Effector memory CD4-positive, alpha-beta T cell (primary cell): Measurements from ENCODE around the gene SBF1.
A peak's percentile ranks its signal among the peaks of the same experiment; 100 is the strongest.

Experiments
- DNase-seq, 3 donors: peaks; one replicate each; pipeline ENCODE4 v3.0.0-alpha.2; 2020
- H3K27ac ChIP-seq: 2 replicates; pipeline ENCODE4 v1.7.0; 2013; ENCODE audit warnings: mild to moderate bottlenecking, low read length, moderate library complexity; ENCODE audit not compliant: insufficient read depth, poor library complexity, severe bottlenecking
- H3K27me3 ChIP-seq: replicated peaks from 2 replicates; pipeline ENCODE4 v1.7.0; 2013; ENCODE audit warnings: mild to moderate bottlenecking, low read length; ENCODE audit not compliant: insufficient read depth, control insufficient read depth, poor library complexity, severe bottlenecking
- H3K36me3 ChIP-seq: 2 replicates; pipeline ENCODE4 v1.7.0; 2013; ENCODE audit warnings: mild to moderate bottlenecking, low read length, moderate library complexity; ENCODE audit not compliant: control insufficient read depth, insufficient read depth
- H3K4me1 ChIP-seq: 2 replicates; pipeline ENCODE4 v1.7.0; 2013; ENCODE audit warnings: low read length, mild to moderate bottlenecking; ENCODE audit not compliant: control insufficient read depth, insufficient read depth, poor library complexity, severe bottlenecking
- H3K4me3 ChIP-seq: 2 replicates; pipeline ENCODE4 v1.7.0; 2013; ENCODE audit warnings: low read length, low read depth, mild to moderate bottlenecking; ENCODE audit not compliant: insufficient read depth, poor library complexity, severe bottlenecking
- H3K9me3 ChIP-seq: 2 replicates; pipeline ENCODE4 v1.7.0; 2013; ENCODE audit warnings: mild to moderate bottlenecking, low read length, moderate library complexity; ENCODE audit not compliant: control insufficient read depth

The SBF1 gene

DNA sequence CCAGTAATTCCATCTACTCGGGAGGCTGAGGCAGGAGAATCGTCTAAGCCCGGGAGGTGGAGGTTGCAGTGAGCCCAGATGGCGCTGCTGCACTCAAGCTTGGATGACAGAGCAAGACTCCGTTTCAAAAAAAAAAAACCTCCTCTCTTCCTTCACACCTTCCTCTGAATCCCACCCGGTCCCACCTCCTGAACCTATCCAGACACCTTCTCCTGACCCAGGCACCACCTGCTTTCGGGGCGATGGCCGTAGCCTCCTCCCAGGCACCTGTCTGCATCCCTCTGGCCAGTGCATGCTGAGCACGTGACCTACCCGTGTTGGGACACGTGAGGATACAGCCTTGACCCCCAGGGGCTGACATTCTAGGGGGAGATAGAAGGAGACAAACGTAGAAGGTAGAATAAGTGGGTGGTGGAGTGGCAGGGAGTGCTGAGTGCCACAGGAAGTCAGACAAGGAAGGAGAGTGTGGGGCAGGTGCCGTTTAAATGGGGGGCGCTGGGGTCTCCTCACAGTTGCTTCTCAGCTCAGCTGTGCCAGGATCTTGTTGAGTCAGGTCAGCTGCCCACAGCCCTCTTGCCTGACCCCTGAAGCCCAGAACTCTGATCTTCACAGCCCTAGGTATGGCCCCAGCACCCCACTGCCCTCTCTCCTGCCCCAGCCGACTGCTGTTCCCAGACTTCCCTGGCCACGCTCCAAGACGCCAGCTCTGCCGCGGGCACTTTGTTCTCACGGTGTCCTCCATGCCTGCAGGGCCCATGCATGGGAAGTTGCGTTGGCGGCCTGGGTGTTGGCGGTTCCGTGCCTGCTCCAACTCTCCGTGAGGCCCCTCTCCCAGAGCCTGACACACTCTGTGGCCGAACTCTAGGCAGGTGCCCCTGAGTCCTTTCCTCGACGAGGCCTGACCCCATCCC lies 10.6 kb upstream of the SBF1 start:
- Histone ChIP-seq H3K27ac (no peak overlapping the region), H3K36me3 (no peaks in the 10 kb centered on the region), H3K27me3 (no peaks in the 10 kb centered on the region), H3K9me3 (no peaks in the 10 kb centered on the region), H3K4me3 (no peak overlapping the region), H3K4me1 (peaks cover 15% of the 10 kb centered on the region)
- no peak for DNase-seq

DNA sequence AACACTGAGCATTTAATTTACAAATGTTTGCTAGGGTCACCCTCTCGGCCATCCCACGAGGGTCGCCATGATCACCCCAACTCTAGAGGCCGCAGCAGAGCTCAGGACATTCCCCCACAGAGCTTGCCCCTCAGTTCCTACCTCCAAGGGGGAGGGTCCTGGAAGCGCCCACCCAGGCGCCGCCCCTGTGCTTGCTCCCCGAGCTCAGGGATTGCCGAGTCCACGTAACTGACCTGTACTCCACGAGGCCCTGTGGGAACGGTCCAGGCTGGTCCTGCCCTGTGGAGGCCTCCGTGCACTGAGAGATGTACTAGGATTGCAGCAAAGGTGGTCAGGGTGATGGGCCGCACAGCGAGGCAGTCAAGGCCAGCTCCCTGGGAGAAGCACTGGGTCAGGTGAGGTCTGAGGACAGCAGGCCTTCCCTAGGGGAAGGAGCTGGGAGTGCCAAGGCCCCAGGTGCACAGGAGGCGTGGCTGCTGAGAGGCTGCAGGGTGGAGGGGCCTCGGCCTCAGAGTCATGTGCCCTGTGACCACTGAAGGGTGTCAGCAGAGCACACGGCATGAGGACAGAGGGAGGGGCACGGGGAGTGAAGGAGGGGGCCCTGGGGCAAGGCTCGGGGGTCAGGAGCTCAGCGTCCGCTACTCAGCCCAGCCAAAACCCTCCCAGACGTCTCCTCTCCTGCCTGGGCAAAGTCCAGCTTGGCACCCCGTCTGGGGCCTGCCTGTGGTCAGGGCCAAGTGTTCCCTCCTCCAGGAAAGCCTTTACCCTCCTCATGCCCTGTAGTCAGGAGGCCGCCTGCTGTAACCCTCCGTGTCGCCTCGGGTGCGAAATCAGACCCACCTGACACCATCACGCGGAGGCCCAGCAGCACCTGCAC lies 9.4 kb upstream of the SBF1 start:
- DNase-seq: no peak
- Histone ChIP-seq H3K27ac (no peak overlapping the region), H3K36me3 (no peaks in the 10 kb centered on the region), H3K4me3 (no peak overlapping the region), H3K4me1 (peaks cover 15% of the 10 kb centered on the region), H3K27me3 (no peaks in the 10 kb centered on the region), H3K9me3 (no peaks in the 10 kb centered on the region)

DNA sequence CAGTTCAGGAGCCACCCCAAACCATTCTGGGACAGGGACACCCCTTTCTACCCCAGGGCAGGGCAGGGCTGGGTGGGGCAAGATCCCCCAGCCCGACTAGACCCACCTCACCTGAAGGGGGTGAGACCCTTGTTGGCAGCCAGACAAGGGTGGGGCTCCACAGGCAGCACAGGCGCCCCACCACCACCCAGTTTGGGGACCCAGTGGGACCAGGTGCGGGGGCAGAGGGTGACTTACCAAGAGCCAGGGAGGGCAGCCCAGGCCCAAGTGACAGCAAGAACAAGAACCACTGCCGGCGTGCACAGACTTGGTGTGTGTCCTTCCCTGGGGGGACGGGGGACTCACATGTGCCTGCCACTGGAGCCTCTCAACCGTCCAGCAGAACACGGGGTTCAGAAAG lies 8.7 kb upstream of the SBF1 start:
- Histone ChIP-seq H3K9me3 (no peaks in the 10 kb centered on the region), H3K36me3 (no peaks in the 10 kb centered on the region), H3K4me3 (no peak overlapping the region), H3K27ac (no peak overlapping the region), H3K4me1 (peaks cover 15% of the 10 kb centered on the region), H3K27me3 (no peaks in the 10 kb centered on the region)
- DNase-seq: no peak

DNA sequence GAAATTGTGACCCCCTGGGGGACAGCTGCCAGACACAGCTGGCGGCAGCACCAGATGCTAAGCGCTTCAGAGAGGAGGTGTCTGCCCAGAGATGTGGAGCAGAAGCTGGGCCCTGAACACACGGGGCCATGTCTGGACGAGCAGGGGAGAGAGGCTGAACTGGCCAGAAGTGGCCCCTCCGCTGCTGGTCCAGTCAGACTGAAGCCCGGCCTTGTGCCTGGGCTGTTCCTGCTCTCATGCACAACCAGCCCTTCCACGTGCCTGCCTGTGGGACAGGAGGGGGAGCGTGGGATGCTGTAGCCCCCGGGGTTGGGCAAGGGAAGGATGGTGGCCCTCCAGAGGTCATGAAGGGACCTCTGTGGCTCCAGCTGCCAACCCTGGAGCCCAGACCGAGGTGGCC lies 8.3 kb upstream of the SBF1 start:
- no peaks in the 10 kb centered on the region for H3K9me3 ChIP-seq
- no peak overlapping the region for H3K4me3 ChIP-seq
- H3K36me3 ChIP-seq: no peaks in the 10 kb centered on the region
- H3K27me3 ChIP-seq: no peaks in the 10 kb centered on the region
- peaks cover 15% of the 10 kb centered on the region for H3K4me1 ChIP-seq
- DNase-seq: no peak
- no peak overlapping the region for H3K27ac ChIP-seq

DNA sequence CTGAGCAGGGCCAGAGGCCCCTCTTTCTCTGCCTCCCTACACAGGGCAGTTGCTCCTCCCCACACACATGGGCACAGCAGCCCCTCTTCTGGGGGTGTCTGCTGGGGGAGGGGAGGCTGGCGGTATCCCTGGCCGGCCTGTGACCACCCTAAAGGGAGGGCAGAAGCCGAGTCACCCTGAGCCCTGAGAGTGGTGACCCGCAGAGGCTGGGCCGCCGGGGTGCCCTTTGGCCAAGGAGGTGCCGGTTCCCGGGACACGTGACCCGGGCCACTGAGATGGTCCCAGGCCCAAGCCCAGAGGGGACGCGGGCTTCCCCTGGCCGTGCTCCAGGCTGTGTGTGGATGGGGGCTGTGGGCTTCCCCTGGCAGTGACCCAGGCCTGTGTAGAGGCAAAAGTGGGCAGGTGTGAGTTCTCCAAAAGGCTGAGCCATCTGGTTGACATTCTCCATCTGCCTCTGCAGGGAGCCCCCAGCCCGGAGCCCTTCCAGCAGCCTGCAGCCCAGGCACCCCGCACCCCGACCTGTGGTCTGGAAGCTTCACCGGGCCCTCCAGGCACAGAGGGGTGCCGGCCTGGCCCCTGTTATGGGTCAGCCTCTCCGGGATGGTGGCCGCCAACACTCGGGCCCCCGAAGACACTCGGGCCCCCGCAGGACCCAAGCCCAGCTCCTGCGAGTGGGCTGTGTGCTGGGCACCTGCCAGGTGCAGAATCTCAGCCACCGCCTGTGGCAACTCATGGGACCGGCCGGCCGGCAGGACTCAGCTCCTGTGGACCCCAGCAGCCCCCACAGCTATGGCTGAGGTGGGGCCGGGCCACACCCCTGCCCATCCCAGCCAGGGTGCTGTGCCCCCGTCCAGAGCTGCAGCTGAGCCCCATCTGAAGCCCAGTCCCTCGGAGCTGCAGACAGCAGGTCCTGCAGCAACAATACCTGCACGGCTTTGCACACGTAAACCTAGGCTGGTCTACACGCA lies 7.6 kb upstream of the SBF1 start:
- H3K4me3 ChIP-seq: peak overlapping the region; percentile 57
- DNase-seq: no peak
- H3K36me3 ChIP-seq: no peaks in the 10 kb centered on the region
- H3K27ac ChIP-seq: no peak overlapping the region
- no peaks in the 10 kb centered on the region for H3K9me3 ChIP-seq
- peaks cover 15% of the 10 kb centered on the region for H3K4me1 ChIP-seq
- H3K27me3 ChIP-seq: no peaks in the 10 kb centered on the region

DNA sequence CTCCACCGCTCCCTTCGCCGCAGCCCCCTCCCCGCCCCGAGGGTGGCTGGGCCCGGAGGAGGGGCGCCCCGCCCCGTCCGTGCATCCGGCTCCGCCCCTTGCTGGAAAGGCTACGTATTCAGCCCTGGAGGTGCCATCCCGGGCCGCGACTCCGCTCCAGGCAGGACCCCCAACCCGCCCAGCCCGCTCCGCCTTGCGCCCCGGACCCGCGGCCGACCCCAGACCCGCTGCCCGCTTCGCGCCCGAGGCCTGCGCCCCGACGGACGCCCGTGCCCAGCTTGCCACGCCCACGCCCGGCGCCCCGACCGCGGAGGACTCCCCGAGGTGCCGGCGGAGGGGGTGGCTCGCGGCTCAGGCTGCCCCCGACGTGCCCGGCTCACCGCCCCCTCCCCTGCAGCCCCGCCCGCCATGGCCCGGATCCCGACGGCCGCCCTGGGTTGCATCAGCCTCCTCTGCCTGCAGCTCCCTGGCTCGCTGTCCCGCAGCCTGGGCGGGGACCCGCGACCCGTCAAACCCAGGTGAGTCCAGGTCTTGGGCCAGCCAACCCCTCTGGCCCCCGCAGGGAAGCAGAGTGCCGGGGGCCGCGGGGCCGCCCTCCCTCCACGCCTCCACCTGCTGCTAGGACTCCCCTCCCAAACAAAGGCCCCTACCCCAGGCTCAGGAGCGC lies 6.7 kb upstream of the SBF1 start, which contains the start of gene ADM2:
TSS of gene ADM2 (plus strand) at position 104 of the 667 bp plus-strand sequence. CDS start at position 409, 305 bp downstream.
- peaks cover 15% of the 10 kb centered on the region for H3K4me1 ChIP-seq
- no peaks in the 10 kb centered on the region for H3K36me3 ChIP-seq
- peak within 1 kb of the TSS; percentile 57 for H3K4me3 ChIP-seq
- no peak within 1 kb of the TSS for H3K27ac ChIP-seq
- H3K9me3 ChIP-seq: no peaks in the 10 kb centered on the region
- no peaks in the 10 kb centered on the region for H3K27me3 ChIP-seq
- peak; percentile 41 to 60 (median 51) for DNase-seq

DNA sequence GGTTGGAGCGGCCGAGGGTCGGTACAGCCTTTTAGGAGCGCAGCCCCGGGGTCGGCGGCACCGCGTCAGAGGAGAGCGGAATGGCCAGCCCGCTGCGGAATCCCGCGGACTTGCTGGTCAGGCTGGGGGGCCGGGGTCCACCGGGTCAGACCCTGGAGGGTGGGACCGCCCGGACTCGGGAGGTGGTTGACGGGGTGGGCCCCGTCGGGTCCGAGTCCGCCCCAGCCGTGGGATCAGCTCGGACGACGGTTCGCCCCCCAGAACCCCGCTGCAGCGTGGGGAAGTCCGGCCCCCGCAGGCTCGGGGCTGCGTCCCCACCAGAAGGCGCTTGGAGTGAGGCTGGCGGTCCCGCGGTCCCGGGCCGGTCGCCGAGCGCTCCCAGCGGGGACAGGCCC lies 6.2 kb upstream of the SBF1 start:
- no peaks in the 10 kb centered on the region for H3K36me3 ChIP-seq
- no peak overlapping the region for H3K27ac ChIP-seq
- peak overlapping the region; percentile 50 for H3K4me3 ChIP-seq
- peaks cover 15% of the 10 kb centered on the region for H3K4me1 ChIP-seq
- no peaks in the 10 kb centered on the region for H3K27me3 ChIP-seq
- no peaks in the 10 kb centered on the region for H3K9me3 ChIP-seq
- no peak for DNase-seq

DNA sequence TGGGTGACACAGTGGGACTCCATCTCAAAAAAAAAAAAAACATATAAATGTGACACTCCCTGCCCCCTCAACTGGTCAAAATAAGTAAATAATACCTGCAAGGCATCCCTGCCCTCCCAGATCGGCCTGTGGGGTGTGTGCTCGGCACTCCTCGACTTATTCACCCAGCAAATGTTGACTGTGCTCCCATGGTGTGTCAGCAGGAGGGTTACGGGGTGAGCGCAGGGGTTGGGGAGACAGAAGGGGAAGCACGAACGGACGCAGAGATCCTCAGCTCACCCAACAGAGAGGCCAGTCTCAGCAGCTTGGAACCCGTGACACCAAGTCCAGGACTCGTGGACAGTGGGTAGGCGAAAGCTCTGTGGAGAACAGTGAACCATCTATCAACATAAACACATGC lies 4.9 kb upstream of the SBF1 start:
- H3K4me3 ChIP-seq: no peak overlapping the region
- H3K36me3 ChIP-seq: no peaks in the 10 kb centered on the region
- no peaks in the 10 kb centered on the region for H3K27me3 ChIP-seq
- H3K4me1 ChIP-seq: peaks cover 19% of the 10 kb centered on the region
- H3K27ac ChIP-seq: no peak overlapping the region
- no peak for DNase-seq
- no peaks in the 10 kb centered on the region for H3K9me3 ChIP-seq

DNA sequence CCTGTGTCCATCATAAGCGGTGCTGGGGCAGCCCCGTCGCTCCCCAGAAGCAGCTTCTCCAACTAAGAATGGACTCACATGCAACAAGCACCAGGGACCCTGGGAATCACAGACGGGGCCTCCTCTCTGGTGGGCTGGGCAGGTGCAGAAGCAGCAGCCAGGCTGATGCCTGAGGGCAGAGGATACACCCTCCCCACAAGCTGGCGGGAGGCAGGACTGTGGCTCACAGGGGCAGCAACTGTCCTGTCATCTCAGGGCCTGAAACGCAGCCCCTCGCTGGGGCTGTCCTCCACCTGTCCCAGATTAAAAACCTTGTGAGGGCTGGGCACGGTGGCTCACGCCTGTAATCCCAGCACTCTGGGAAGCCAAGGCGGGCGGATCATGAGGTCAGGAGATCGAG lies 3.1 kb upstream of the SBF1 start:
- H3K4me3 ChIP-seq: no peak overlapping the region
- DNase-seq: no peak
- H3K27ac ChIP-seq: no peak overlapping the region
- H3K4me1 ChIP-seq: peaks cover 30% of the 10 kb centered on the region
- H3K36me3 ChIP-seq: no peaks in the 10 kb centered on the region
- no peaks in the 10 kb centered on the region for H3K9me3 ChIP-seq
- H3K27me3 ChIP-seq: no peaks in the 10 kb centered on the region
